Bronchial smooth muscle cell (primary cell): Measurements from ENCODE around the gene NHEJ1. TPM values are rescaled to one million over a fixed set of nuclear protein-coding genes. Genes with fewer than 3 reads are reported as not detected.

Experiments used
- total RNA-seq: library from RNA; depleted of rRNA; stranded (reverse); fragments of >200 nt; gene quantifications from 2 replicates; pipeline ENCODE4 v1.2.1, GENCODE V29; 2014

The NHEJ1 gene
- 14.2 and 17.5 TPM in 2 replicates for total RNA-seq

GRCh38 chr2:219160186-219161017 is at the start of gene NHEJ1:
Gene NHEJ1 (minus strand): TSS chr2:219160815. CDS start chr2:219158362, 2,453 bp downstream.

GRCh38 chr2:219206328-219207133 is 45.9 kb upstream of the NHEJ1 start, which contains the start of gene ZFAND2B:
Gene ZFAND2B (plus strand): TSS chr2:219206782. CDS start chr2:219206988, 206 bp downstream.

GRCh38 chr2:219177552-219178376 is 17.1 kb upstream of the NHEJ1 start, which contains the start of gene RETREG2:
Gene RETREG2 (plus strand): TSS chr2:219178275. CDS start chr2:219178353, 78 bp downstream.

GRCh38 chr2:219176818-219177551 is 16.4 kb upstream of the NHEJ1 start, which contains the start of gene CNPPD1:
Gene CNPPD1 (minus strand): TSS chr2:219176925. CDS start chr2:219176828, 97 bp downstream.

GRCh38 chr2:219169930-219170654 is 9.5 kb upstream of the NHEJ1 start, which contains the start of gene SLC23A3:
Gene SLC23A3 (minus strand): TSS chr2:219170029. CDS start chr2:219169984, 45 bp downstream.

GRCh38 chr2:219060821-219061791 is 99.5 kb downstream of the NHEJ1 start, which contains the start of gene IHH:
Gene IHH (minus strand): TSS chr2:219060921. CDS start chr2:219060467, 454 bp downstream.

GRCh38 chr2:219041252-219041651 is 119.4 kb downstream of the NHEJ1 start, which contains the start of gene CFAP65:
Gene CFAP65 (minus strand): TSS chr2:219041516. CDS start chr2:219039048, 2,468 bp downstream.

Other genes with a start within 250 kb of the NHEJ1 start
- gene CDK5R2, start 201.1 kb downstream of the NHEJ1 start, total RNA-seq: not detected in 2 replicates
- not detected in 2 replicates for gene FEV, start 175.6 kb downstream of the NHEJ1 start, total RNA-seq
- not detected in 2 replicates for gene CRYBA2, start 167.4 kb downstream of the NHEJ1 start, total RNA-seq
- gene CFAP65, start 119.3 kb downstream of the NHEJ1 start, total RNA-seq: under 0.01 TPM in 1 of 2 replicates, not detected in the other
- gene IHH, start 99.9 kb downstream of the NHEJ1 start, total RNA-seq: under 0.01 TPM in 1 of 2 replicates, not detected in the other
- gene SLC23A3, start 9.2 kb upstream of the NHEJ1 start, total RNA-seq: 0.63 and 2.5 TPM in 2 replicates
- gene CNPPD1, start 16.1 kb upstream of the NHEJ1 start, total RNA-seq: 24.7 and 27.0 TPM in 2 replicates
- 69.0 and 78.2 TPM in 2 replicates for gene RETREG2, start 17.5 kb upstream of the NHEJ1 start, total RNA-seq
- gene ZFAND2B, start 46.0 kb upstream of the NHEJ1 start, total RNA-seq: 22.2 and 26.7 TPM in 2 replicates
- gene ABCB6, start 58.1 kb upstream of the NHEJ1 start, total RNA-seq: 26.8 and 61.6 TPM in 2 replicates
- gene ATG9A, start 68.8 kb upstream of the NHEJ1 start, total RNA-seq: 24.3 and 26.4 TPM in 2 replicates
- 18.0 and 20.5 TPM in 2 replicates for gene ANKZF1, start 69.0 kb upstream of the NHEJ1 start, total RNA-seq
- gene GLB1L, start 84.6 kb upstream of the NHEJ1 start, total RNA-seq: 11.6 and 18.6 TPM in 2 replicates
- gene STK16, start 84.7 kb upstream of the NHEJ1 start, total RNA-seq: 27.7 and 47.0 TPM in 2 replicates
- under 0.01 TPM in 1 of 2 replicates, not detected in the other for gene TUBA4B, start 92.4 kb upstream of the NHEJ1 start, total RNA-seq
- 9.4 and 17.8 TPM in 2 replicates for gene TUBA4A, start 93.1 kb upstream of the NHEJ1 start, total RNA-seq
- 53.9 and 109 TPM in 2 replicates for gene DNAJB2, start 118.6 kb upstream of the NHEJ1 start, total RNA-seq
- gene PTPRN, start 148.6 kb upstream of the NHEJ1 start, total RNA-seq: 7.2 and 12.6 TPM in 2 replicates
- not detected in 2 replicates for gene RESP18, start 171.9 kb upstream of the NHEJ1 start, total RNA-seq
- gene DNPEP, start 227.1 kb upstream of the NHEJ1 start, total RNA-seq: 78.2 and 137 TPM in 2 replicates